DMS153 treated with DMSO at 0.1 percent for 48 hours (cell line): ENCODE measurements around the gene CACNA1I.
"Not testable (repeated sequence)": the region's sequence is repeated elsewhere in the genome, so short reads cannot be mapped to it uniquely, and the experiment has no call there.

ENCODE experiments used
- DNase-seq: peaks from one replicate; lab custom pipeline; 2025; ENCODE audit not compliant: unreplicated experiment; lab: John Stamatoyannopoulos, UW

The CACNA1I gene

DNA sequence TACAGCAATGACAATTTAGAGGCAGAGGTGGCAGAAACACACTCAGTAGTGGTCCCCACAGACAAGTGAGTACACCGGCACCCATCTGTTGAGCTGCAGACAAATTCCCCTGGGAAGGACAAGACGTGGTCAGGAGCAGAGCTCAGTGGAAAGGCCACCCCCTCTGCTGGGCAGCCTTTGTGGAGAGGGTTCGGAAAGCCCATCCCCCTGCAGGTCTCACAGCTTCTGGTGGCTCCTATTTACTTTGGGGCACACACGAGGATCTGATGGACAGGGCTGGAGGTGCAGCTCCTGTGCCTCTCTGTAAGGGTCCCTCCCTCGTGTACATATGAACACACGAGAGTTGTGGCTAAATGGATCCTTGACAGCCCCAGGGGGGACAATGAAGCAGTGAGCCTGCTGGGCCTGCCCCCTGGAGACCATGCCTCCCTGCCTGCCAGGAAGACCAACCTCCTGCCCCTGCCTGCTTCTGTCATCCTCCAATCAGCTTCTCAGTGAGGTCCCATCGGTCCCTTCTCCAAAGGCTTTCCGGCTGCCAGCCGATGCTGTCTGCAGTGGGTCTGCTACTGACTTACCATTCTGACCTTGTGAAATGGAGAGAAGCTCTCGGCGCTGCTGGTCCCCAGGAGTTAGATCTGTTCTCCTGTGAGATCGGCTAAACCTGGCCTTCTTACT lies 161.5 kb downstream of the CACNA1I start:
- peak; percentile 56 for DNase-seq

- peak; percentile 53 for DNase-seq
Observed at GRCh38 chr22:39732625-39733024, 162.1 kb downstream of the CACNA1I start.

GRCh38 chr22:39733191-39733590 lies 162.6 kb downstream of the CACNA1I start:
- no peak for DNase-seq

GRCh38 chr22:39734046-39734445 lies 163.5 kb downstream of the CACNA1I start:
- not testable (repeated sequence) for DNase-seq

- DNase-seq, result no peak
Observed at GRCh38 chr22:39734866-39735265, 164.3 kb downstream of the CACNA1I start.

DNA sequence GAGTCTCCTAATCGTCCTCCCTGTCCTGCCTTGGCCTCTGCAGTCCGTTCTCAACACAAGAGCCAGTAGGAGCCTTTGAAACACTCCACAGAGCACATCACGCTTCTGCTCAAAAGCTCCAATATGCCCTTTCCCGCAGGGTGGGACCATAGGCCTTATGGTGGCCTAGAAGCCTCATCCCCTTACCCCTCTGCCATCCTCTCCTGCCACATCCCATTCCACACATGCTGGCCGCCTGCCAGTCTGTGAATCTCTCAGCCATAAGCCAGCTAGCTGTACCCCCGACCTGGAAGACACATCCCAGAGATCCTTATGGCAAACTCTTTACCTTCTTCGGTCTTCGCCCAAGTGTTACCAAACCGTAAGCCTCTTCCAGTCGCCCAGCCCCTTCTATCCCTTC lies 165.2 kb downstream of the CACNA1I start:
- DNase-seq, result no peak

- DNase-seq, result no peak
Observed at GRCh38 chr22:39738746-39739145, 168.2 kb downstream of the CACNA1I start.
